Common myeloid progenitor, CD34-positive (primary cell): ENCODE results near the gene ZNF593OS. TPM values are rescaled to one million over a fixed set of nuclear protein-coding genes. Genes with fewer than 3 reads are reported as not detected.

ENCODE experiments used
- CTCF ChIA-PET: fragments of 350-600 bp; sonication (Branson Sonifier 250); formaldehyde crosslinking; loops from one replicate; lab custom pipeline; 2021; ENCODE audit warnings: antibody characterized with exemption; lab: Charles Lee
- POLR2A ChIA-PET: fragments of 350-600 bp; sonication (Branson Sonifier 250); formaldehyde crosslinking; loops from one replicate; lab custom pipeline; 2021; ENCODE audit warnings: antibody characterized with exemption; lab: Charles Lee
- DNase-seq, 3 donors: peaks; one replicate each; pipeline versions ENCODE4 v3.0.0 to v3.0.0-alpha.2; 2013
- H3K27ac ChIP-seq, 2 experiments: 1 replicate in 1 of 2; 2 replicates in 1 of 2; pipeline ENCODE4 v1.7.0; 2013; ENCODE audit warnings: inconsistent platforms in 2 of 2, low read length in 2 of 2, mild to moderate bottlenecking in 2 of 2, low read depth in 1 of 2, moderate library complexity in 1 of 2; ENCODE audit not compliant: severe bottlenecking in 2 of 2, insufficient read depth in 1 of 2, poor library complexity in 1 of 2
- H3K27me3 ChIP-seq, 5 experiments: replicated peaks in 2 of 5; 1 replicate in 3 of 5; 2 replicates in 2 of 5; pipeline versions ENCODE4 v1.6.1 to v1.7.0; 2013; ENCODE audit warnings: low read length in 4 of 5, mild to moderate bottlenecking in 2 of 5, moderate library complexity in 2 of 5, inconsistent platforms in 1 of 5; ENCODE audit not compliant: insufficient read depth in 5 of 5, control insufficient read depth in 4 of 5
- H3K36me3 ChIP-seq, 4 experiments: 1 replicate in 2 of 4; 2 replicates in 2 of 4; pipeline versions ENCODE4 v1.6.1 to v1.7.0; 2013; ENCODE audit warnings: low read length in 3 of 4, control low read depth in 1 of 4, mild to moderate bottlenecking in 1 of 4; ENCODE audit not compliant: control insufficient read depth in 4 of 4, insufficient read depth in 4 of 4
- H3K4me1 ChIP-seq, 4 experiments: 1 replicate in 3 of 4; 2 replicates in 1 of 4; pipeline versions ENCODE4 v1.6.1 to v1.7.1; 2013; ENCODE audit warnings: low read length in 3 of 4, mild to moderate bottlenecking in 3 of 4, control low read depth in 1 of 4, inconsistent platforms in 1 of 4, moderate library complexity in 1 of 4; ENCODE audit not compliant: control insufficient read depth in 4 of 4, insufficient read depth in 4 of 4; ENCODE audit errors: control extremely low read depth in 1 of 4
- H3K4me3 ChIP-seq, 7 experiments: 1 replicate in 4 of 7; 2 replicates in 3 of 7; pipeline versions ENCODE4 v1.5.1 to v1.7.0; 2013; ENCODE audit warnings: mild to moderate bottlenecking in 7 of 7, low read length in 6 of 7, moderate library complexity in 6 of 7, inconsistent platforms in 2 of 7, low read depth in 2 of 7, control low read depth in 1 of 7; ENCODE audit not compliant: insufficient read depth in 4 of 7, control insufficient read depth in 1 of 7; ENCODE audit errors: extremely low read depth in 1 of 7
- H3K9me3 ChIP-seq, 5 experiments: 1 replicate in 4 of 5; 2 replicates in 1 of 5; pipeline versions ENCODE4 v1.6.1 to v1.7.1; 2013; ENCODE audit warnings: low read length in 4 of 5, mild to moderate bottlenecking in 2 of 5, inconsistent platforms in 1 of 5, low read depth in 1 of 5, moderate library complexity in 1 of 5; ENCODE audit not compliant: control insufficient read depth in 4 of 5, insufficient read depth in 2 of 5; ENCODE audit errors: control extremely low read depth in 1 of 5
- WGBS: methylation state at CpG from one replicate; pipeline ENCODE4 v1.1.5; 2013; ENCODE audit not compliant: insufficient coverage; 5-methylcytosine and 5-hydroxymethylcytosine counted together
- polyA plus RNA-seq: library from polyadenylated mRNA; unstranded; fragments of 120-200 nt; gene quantifications from one replicate; pipeline ENCODE4 v1.2.1, GENCODE V29; 2013

ZNF593OS gene
- 2.4 TPM for polyA plus RNA-seq

GRCh38 chr1:26171084-26172072 lies at the start of gene ZNF593OS:
ZNF593OS (minus strand) TSS chr1:26171832; CDS start chr1:26171661, 171 bp downstream.
- Histone ChIP-seq H3K36me3 (peaks cover 0 to 10% (median 5%) of the 10 kb centered on the region in 4 experiments), H3K27ac (peak within 1 kb of the TSS in 1 of 2 experiments; percentile 85), H3K9me3 (no peaks in the 10 kb centered on the region), H3K27me3 (no peaks in the 10 kb centered on the region), H3K4me3 (peak within 1 kb of the TSS in 5 of 7 experiments; percentile 77 to 85 (median 83)), H3K4me1 (peaks cover 0 to 17% (median 11%) of the 10 kb centered on the region in 4 experiments)
- 98% methylated on average over 26 of the region's 34 CpGs for WGBS
- DNase-seq = no peak
- POLR2A ChIA-PET = no interaction called here
- CTCF ChIA-PET = interaction anchor here (0.9 to 1.8 kb wide), 7 partner anchors 7 to 135 kb away, joined by 3 to 6 read pairs (median 4); no protein-coding TSS in a partner anchor

DNA sequence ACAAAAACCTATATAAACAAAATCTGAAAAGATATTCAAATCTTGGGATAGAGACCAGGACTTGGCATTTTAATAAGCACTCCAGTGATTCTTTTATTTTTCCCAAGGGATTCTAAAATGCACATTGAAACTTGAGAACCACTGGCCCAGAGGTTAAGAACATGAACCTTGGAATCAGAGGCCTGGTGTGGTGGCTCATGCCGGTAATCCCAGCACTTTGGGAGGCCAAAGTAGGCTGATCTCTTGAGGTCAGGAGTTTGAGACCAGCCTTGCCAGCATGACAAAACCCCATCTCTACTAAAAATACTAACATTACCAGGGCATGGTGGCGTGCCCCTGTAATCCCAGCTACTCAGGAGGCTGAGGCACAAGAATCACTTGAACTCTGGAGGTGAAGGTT lies 49.5 kb upstream of the ZNF593OS start:
- no peak for DNase-seq
- ChIA-PET POLR2A (no interaction called here), CTCF (no interaction called here)
- no peak overlapping the region for H3K4me3 ChIP-seq
- peaks cover 0 to 16% (median 7%) of the 10 kb centered on the region in 4 experiments for H3K4me1 ChIP-seq
- peaks cover 0 to 14% (median 4%) of the 10 kb centered on the region in 5 experiments for H3K27me3 ChIP-seq
- no peak overlapping the region for H3K27ac ChIP-seq
- H3K36me3 ChIP-seq = no peaks in the 10 kb centered on the region
- H3K9me3 ChIP-seq = no peaks in the 10 kb centered on the region
- 100% methylated on average over 2 of the region's 2 CpGs for WGBS

DNA sequence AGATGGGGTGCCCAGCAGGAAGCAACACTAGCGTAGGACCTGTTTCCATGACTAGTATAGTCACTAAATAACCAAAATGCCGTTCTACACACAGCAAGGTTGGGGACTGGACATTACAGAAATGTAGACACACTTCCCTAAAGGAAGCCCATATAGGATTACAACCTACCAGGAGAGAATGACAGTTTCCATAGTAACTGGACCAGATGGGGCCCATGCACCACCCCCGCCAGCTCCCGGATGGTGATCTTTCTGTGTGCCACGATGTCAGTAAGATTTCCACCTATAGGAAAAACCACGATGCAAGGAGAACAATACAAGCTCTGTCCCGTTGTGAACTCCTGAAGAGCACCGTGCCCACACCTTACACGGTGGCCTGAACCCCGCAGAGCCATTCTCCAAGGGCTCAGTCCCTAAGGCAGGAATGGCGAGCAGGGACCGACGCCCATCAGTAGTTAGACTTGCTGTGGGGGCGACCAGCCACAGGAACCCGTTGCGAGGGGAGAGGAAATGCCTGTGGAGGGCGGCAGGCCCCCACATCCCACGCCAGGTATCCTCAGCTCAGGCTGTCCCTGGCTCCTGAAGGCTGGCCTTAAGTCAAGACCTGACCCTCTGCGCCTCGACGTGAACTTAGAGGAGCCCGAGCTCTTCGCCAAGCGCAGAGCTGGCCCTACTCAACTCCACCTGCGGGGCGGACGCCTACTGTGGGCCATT lies 48.7 kb upstream of the ZNF593OS start:
- 66% methylated on average over 20 of the region's 27 CpGs for WGBS

DNA sequence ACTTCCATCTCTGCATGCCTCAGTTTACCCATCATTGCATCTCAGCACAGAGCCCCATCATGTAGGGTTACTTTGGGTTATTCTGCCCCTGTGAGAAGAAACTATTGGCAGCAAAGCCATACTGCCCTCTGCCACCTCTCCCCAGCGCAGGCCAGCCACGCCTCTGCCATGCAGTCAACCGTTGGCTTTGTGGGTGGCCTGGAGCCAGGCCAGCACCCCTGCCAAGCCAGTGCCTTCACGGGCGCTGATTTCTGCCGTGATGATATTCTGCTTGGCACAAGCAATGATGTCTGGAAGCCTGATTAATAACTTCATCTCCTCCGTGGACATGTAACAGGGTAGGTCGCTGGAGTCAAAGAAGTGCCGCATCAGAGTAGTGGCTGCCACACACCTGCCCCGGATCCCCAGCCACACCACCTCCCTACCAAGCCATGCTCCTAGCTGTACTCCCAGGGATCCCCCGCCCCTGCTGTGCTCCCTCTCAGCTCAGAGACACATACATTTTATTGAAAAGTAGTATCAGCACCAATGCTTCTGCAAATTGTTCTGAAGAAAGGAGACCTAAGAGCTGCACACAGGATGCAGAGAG lies 47.4 kb upstream of the ZNF593OS start:
- POLR2A ChIA-PET = no interaction called here
- H3K4me1 ChIP-seq = peaks cover 0 to 3% (median 0%) of the 10 kb centered on the region in 4 experiments
- H3K9me3 ChIP-seq = no peaks in the 10 kb centered on the region
- H3K27me3 ChIP-seq = no peaks in the 10 kb centered on the region
- no peaks in the 10 kb centered on the region for H3K36me3 ChIP-seq
- CTCF ChIA-PET = no interaction called here
- peak in 1 of 3 donors; percentile 18 for DNase-seq
- H3K27ac ChIP-seq = no peak overlapping the region
- 87% methylated on average over 11 of the region's 11 CpGs for WGBS
- no peak overlapping the region for H3K4me3 ChIP-seq

More for the DNA sequence above, 48.7 kb upstream of the ZNF593OS start:
- no peak overlapping the region for H3K4me3 ChIP-seq
- H3K36me3 ChIP-seq = no peaks in the 10 kb centered on the region
- peaks cover 0 to 10% (median 0%) of the 10 kb centered on the region in 5 experiments for H3K27me3 ChIP-seq
- no peaks in the 10 kb centered on the region for H3K9me3 ChIP-seq
- no peak overlapping the region for H3K27ac ChIP-seq
- ChIA-PET POLR2A (no interaction called here), CTCF (interaction anchor here (0.9 kb wide), 1 partner anchor 75 kb away, joined by 3 read pairs; no protein-coding TSS in a partner anchor)
- no peak for DNase-seq
- H3K4me1 ChIP-seq = peaks cover 0 to 10% (median 1%) of the 10 kb centered on the region in 4 experiments

GRCh38 chr1:26215246-26215645 lies 43.6 kb upstream of the ZNF593OS start:
- CTCF ChIA-PET = no interaction called here
- no peaks in the 10 kb centered on the region for H3K9me3 ChIP-seq
- H3K27ac ChIP-seq = no peak overlapping the region
- H3K27me3 ChIP-seq = no peaks in the 10 kb centered on the region
- POLR2A ChIA-PET = no interaction called here
- no peaks in the 10 kb centered on the region for H3K36me3 ChIP-seq
- H3K4me1 ChIP-seq = no peaks in the 10 kb centered on the region
- H3K4me3 ChIP-seq = no peak overlapping the region
- 100% methylated on average over 1 of the region's 3 CpGs for WGBS
- DNase-seq = no peak

GRCh38 chr1:26213335-26213905 lies 41.8 kb upstream of the ZNF593OS start:
- POLR2A ChIA-PET = no interaction called here
- H3K4me3 ChIP-seq = no peak overlapping the region
- DNase-seq = no peak
- WGBS = 100% methylated on average over 3 of the region's 6 CpGs
- H3K36me3 ChIP-seq = no peaks in the 10 kb centered on the region
- no peak overlapping the region for H3K27ac ChIP-seq
- CTCF ChIA-PET = interaction anchor here (0.6 to 2.1 kb wide), 2 partner anchors 9 to 18 kb away, joined by 3 to 7 read pairs; no protein-coding TSS in a partner anchor
- H3K9me3 ChIP-seq = no peaks in the 10 kb centered on the region
- H3K4me1 ChIP-seq = no peaks in the 10 kb centered on the region
- no peaks in the 10 kb centered on the region for H3K27me3 ChIP-seq
